Kasumi-1 (cell line): ENCODE results near the gene YPEL4.

Source experiments
- DNase-seq, 2 experiments: peaks; one replicate each; lab custom pipeline; 2025; lab: John Stamatoyannopoulos, UW

YPEL4 gene

GRCh38 chr11:57633394-57634070, 16.2 kb downstream of the YPEL4 start:
- DNase-seq = no peak

GRCh38 chr11:57632116-57632515, 17.6 kb downstream of the YPEL4 start:
- no peak for DNase-seq

- no peak for DNase-seq
Observed at GRCh38 chr11:57630171-57630570, 19.5 kb downstream of the YPEL4 start.

- no peak for DNase-seq
Observed at GRCh38 chr11:57626895-57627294, 22.8 kb downstream of the YPEL4 start.

- DNase-seq = no peak
Observed at GRCh38 chr11:57624864-57625263, 24.8 kb downstream of the YPEL4 start.

GRCh38 chr11:57622263-57622662, 27.4 kb downstream of the YPEL4 start:
- DNase-seq = no peak

GRCh38 chr11:57620467-57620866, 29.2 kb downstream of the YPEL4 start:
- no peak for DNase-seq

- peak in 1 of 2 experiments; percentile 27 for DNase-seq
Observed at GRCh38 chr11:57619331-57619730, 30.4 kb downstream of the YPEL4 start.

- DNase-seq = no peak
Observed at GRCh38 chr11:57618438-57618837, 31.3 kb downstream of the YPEL4 start.

GRCh38 chr11:57616595-57616994, 33.1 kb downstream of the YPEL4 start:
- no peak for DNase-seq

- no peak for DNase-seq
Observed at GRCh38 chr11:57615308-57615707, 34.4 kb downstream of the YPEL4 start.

GRCh38 chr11:57614234-57614772, 35.4 kb downstream of the YPEL4 start:
- DNase-seq = no peak

- DNase-seq = no peak
Observed at GRCh38 chr11:57610170-57610569, 39.5 kb downstream of the YPEL4 start.

- no peak for DNase-seq
Observed at GRCh38 chr11:57605028-57605420, 44.7 kb downstream of the YPEL4 start.

- peak; percentile 44 to 57 for DNase-seq
Observed at GRCh38 chr11:57604296-57605027, 45.2 kb downstream of the YPEL4 start.

- DNase-seq = no peak
Observed at GRCh38 chr11:57601297-57601696, 48.4 kb downstream of the YPEL4 start.

GRCh38 chr11:57599381-57599780, 50.3 kb downstream of the YPEL4 start:
- DNase-seq = no peak

GRCh38 chr11:57598831-57599155, 50.9 kb downstream of the YPEL4 start:
- DNase-seq = no peak

- no peak for DNase-seq
Observed at GRCh38 chr11:57597916-57598830, 51.5 kb downstream of the YPEL4 start.

GRCh38 chr11:57597461-57597915, 52.2 kb downstream of the YPEL4 start, which contains the start of gene SERPING1:
Gene SERPING1 (plus strand): TSS chr11:57597685. CDS start chr11:57598271, 586 bp downstream.
- DNase-seq = no peak

GRCh38 chr11:57596266-57596885, 53.3 kb downstream of the YPEL4 start:
- no peak for DNase-seq
